Left renal pelvis (tissue), 4 donors: Measurements from ENCODE around the gene ADCY1. TPM values are rescaled to one million over a fixed set of nuclear protein-coding genes. Genes with fewer than 3 reads are reported as not detected.
A peak's percentile ranks its signal among the peaks of the same experiment; 100 is the strongest.
"Not testable (repeated sequence)": the region's sequence is repeated elsewhere in the genome, so short reads cannot be mapped to it uniquely, and the experiment has no call there.

Experiments used
- DNase-seq, 4 donors: peaks; one replicate each; pipeline ENCODE4 v3.0.0-alpha.2; 2013; ENCODE audit warnings: low read depth in 4 of 4, low spot score in 3 of 4
- polyA plus RNA-seq, 4 donors: library from polyadenylated mRNA; unstranded; fragments of 120-200 nt; gene quantifications; one replicate each; pipeline ENCODE4 v1.2.1, GENCODE V29; 2013; ENCODE audit not compliant: insufficient read length in 4 of 4

Gene ADCY1
- polyA plus RNA-seq, 4 donors = 2.8 to 5.5 (median 3.4) TPM

DNA sequence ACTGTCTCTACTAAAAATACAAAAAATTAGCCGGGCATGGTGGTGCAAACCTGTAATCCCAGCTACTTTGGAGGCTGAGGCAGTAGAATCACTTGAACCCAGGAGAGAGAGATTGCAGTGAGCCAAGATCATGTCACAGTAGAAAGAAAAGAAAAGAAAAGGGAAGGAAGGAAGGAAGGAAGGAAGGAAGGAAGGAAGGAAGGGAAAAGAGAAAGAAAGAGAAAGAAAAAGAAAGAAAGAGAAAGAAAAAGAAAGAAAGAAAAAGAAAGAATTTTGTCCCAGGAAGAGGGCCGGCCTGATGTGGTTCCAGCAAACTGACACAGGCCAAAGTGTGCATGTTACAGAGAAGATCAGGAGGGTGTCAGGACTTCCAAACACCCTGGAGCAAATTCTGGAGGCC, 151.1 kb downstream of the ADCY1 start:
- not testable (repeated sequence) for DNase-seq

- DNase-seq = no peak
Measured at GRCh38 chr7:45726883-45727282, 152.7 kb downstream of the ADCY1 start.

GRCh38 chr7:45731692-45732443, 157.7 kb downstream of the ADCY1 start:
- not testable (repeated sequence) for DNase-seq

DNA sequence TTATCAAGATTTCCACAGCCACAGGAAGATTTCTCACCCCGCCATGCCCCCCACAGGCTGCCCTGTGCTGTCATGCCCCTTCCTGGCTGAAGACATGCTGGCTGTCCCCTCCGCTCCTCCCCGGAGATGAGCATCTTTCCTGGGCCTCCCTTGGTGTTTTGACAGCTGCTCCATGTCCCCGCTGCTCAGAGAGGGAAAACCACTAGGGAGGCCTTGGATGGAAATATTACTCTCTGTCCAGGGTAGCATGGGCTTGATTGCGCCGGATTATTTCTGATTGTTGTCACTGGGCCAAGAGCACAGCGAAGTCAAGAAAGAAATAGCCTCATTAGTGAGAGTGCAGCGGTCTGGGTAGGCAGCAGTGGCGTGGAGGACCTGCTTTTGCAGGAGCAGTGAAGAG, 164.8 kb downstream of the ADCY1 start:
- peak in 2 of 4 donors; percentile 2 to 20 for DNase-seq

- not testable (repeated sequence) for DNase-seq
Measured at GRCh38 chr7:45740573-45740972, 166.4 kb downstream of the ADCY1 start.

- DNase-seq = not testable (repeated sequence)
Measured at GRCh38 chr7:45748976-45749375, 174.8 kb downstream of the ADCY1 start.

DNA sequence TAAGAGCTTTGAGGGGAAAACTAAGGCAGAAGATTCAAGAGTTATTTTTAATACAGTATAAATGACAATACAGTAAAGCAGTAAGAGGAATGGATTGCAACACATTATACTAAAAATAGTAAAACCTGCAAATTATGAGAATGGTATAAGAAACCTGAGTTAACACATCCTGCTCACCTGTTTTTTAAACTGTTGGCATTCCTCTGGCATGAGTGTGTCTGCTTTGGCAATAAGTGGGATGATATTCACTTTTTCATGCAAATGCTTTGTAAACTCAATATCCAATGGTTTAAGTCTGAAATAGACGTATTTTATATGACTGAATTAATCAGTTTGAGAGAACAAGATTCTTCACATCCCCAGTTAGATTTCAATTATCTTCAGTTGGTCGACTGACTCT, 177.2 kb downstream of the ADCY1 start:
- not testable (repeated sequence) for DNase-seq

DNA sequence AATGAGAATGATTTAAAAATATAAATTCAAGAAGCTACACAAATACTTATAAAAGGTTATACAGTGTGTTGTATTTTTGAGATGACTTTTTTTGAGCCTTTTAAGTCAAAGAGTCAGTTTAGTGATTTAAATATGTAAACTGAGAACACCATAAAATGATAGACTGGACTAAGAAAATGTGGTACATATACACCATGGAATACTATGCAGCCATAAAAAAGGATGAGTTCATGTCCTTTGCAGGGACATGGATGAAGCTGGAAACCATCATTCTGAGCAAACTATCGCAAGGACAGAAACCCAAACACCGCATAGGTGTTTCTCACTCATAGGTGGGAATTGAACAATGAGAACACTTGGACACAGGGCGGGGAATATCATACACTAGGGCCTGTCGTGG, 182.2 kb downstream of the ADCY1 start:
- DNase-seq = not testable (repeated sequence)

DNA sequence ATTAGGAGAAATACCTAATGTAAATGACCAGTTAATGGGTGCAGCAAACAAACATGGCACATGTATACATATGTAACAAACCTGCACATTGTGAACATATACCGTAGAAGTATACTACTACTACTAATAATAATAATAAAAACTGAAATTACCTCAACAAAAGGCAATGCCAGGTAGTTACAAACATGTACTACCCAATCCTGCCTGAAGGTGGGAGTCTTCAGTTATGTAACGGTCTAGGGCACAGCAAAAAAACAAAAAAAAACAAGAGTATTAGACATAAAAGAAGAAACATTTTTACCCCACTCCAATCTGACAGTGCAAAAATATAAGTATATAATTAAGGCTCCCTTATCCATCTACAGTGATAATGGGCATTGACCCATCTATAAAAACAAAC, 182.6 kb downstream of the ADCY1 start:
- DNase-seq = not testable (repeated sequence)

DNA sequence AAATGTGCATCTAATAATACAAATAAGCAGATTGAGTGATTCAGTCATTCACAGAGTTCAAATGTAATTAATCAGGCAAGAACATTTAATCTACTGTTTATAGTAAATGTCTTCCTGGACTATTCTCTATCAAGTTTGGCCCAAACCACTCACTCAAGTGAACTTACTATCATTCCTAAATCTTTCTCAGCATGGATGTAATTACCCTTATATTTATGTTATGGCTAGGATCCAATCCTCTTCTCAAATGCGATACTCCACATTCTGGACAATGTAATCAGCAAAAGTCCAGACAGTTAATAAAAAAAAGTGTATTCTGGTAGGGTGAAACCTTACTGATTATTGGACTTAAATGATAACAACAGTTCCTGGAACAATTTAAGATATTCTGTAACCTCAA, 185.3 kb downstream of the ADCY1 start:
- DNase-seq = not testable (repeated sequence)

DNA sequence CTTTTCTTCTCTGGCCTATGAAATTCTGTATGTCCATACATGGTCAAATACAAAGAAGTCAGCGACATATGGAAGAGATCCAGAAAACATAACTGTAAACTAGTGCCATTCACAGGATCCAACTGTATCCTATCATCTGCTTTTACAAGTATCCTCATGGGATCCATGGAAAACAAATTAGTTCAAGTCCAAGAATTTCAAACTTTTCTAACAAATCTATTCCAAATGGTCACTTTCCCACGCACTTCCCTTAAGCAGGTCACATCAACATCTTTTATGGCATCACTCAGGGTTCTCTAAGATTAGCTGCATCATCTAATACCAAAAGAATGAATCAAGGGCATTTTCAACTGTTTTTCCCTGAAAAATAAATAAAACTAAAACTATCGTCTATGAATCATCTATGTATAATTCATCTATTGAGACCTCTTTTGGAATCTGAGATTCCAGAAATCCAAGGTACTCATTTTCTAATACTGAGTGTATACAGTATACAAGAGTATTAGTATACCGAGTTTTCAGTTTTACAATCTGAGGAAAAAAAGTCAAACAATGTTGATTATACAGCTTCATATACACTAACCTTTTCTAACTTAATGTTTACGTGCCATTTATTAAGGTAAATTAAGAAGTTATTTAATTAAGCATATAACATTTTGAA, 187.5 kb downstream of the ADCY1 start:
- DNase-seq = peak in 3 of 4 donors; percentile 10 to 26 (median 23)

DNA sequence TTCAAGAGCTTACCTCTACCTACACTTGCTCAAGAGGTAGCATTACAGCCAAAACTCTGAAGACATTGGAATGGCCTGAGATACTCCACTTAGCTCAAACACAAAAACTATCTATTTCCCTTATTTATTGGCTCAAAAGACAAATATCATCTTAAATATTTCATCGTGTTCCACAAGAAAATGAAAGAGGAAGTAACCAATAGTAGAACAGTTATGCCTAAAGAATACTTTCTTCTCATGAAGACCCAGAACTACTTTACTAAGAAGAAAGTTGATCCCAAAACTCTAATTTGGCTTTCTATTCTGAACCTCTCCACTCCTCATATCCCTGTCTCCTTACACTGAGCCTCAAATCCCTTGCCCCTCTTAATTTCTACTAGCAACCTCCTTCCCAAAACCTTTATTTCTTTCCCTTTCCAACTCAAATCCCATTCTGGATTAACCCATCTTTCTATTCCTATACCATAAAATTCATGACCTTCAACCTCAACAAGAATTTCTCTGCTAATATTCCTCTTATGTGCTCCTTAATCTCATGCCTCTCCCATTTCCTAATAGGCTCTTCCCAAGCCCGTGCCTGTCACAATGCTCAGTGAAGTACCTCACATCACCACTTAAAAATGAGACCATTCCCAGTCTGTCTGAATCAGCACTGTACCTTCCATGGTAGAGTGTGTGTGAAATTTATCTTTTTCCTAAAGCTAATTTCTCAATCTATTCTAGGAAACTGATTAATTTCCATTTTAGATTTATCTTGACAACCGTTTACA, 188.2 kb downstream of the ADCY1 start:
- DNase-seq = not testable (repeated sequence)

GRCh38 chr7:45768516-45769394, 194.6 kb downstream of the ADCY1 start:
- DNase-seq = peak; percentile 94 to 97 (median 96)

DNA sequence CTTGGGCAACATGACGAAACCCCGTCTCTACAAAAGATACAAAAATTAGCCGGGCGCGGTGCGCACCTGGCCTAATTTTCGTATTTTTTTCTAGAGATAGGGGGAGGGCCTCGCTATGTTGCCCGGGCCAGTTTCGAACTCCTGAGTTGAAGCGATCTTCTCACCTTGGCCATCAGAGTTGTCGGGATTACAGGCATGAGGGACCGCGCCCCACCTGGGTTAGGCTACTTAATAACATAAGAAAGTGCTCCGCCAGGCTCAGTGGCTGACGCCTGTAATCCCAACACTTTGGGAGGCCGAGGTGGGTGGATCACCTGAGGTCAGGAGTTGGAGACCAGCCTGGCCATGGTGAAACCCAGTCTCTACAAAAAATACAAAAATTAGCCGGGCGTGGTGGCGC, 195.5 kb downstream of the ADCY1 start:
- not testable (repeated sequence) for DNase-seq
